ENCODE measurements around the gene FUZ. TPM values are rescaled to one million over a fixed set of nuclear protein-coding genes. Genes with fewer than 3 reads are reported as not detected.

FUZ gene
- total and polyA plus RNA-seq, 2 of the 8 experiments (the other 6 are each of a cell fraction or from before 2014, with no cell fraction given), result 28.4 to 33.9 TPM

- WGBS, 2 experiments (ENCODE audit: extremely low coverage in 1 of 2, insufficient coverage in 1 of 2, insufficient read length in 1 of 2, insufficient replicate concordance in 2 of 2, low coverage in 1 of 2, low lambda C conversion rate in 2 of 2, missing lambda C conversion rate in 1 of 2), result 93% methylated on average over 14 of the region's 14 CpGs; no CpG with 5 or more reads in 1 of the 2 experiments
- Histone ChIP-seq H3K18ac (ENCODE audit: extremely low read depth, low read length) (no peak overlapping the region), H3K36me3 (ENCODE audit: control insufficient read depth in 2 of 4, insufficient read depth in 4 of 4, low read length in 3 of 4) (peaks cover 3 to 22% (median 11%) of the 10 kb centered on the region in 4 experiments; a peak in 5 of 8 replicates), H4K8ac (ENCODE audit: extremely low read depth, insufficient read depth, low read length) (no peak overlapping the region; the same call in 1 of the 2 replicates), H3K9ac (replicated peaks in 1 of 4; ENCODE audit: extremely low read depth in 1 of 4, low read depth in 3 of 4, low read length in 3 of 4) (no peak overlapping the region), H4K20me1 (replicated peaks in 1 of 2; ENCODE audit: control insufficient read depth in 1 of 2, insufficient read depth in 2 of 2, low read length in 2 of 2) (peaks cover 10 to 19% of the 10 kb centered on the region in 2 experiments), H3K14ac (ENCODE audit: insufficient read length) (no peak overlapping the region), H3K27me3 (replicated peaks in 1 of 4; ENCODE audit: control insufficient read depth in 3 of 4, extremely low read depth in 1 of 4, insufficient read depth in 3 of 4, low read length in 3 of 4) (no peaks in the 10 kb centered on the region), H2BK20ac (ENCODE audit: low read length) (no peak overlapping the region), H3K23me2 (ENCODE audit: low read depth, low read length) (no peaks in the 10 kb centered on the region), H2BK12ac (ENCODE audit: low read depth, low read length) (no peak overlapping the region), H4K5ac (ENCODE audit: insufficient read length, low read depth, low read length) (no peak overlapping the region), H3K23ac (ENCODE audit: insufficient read length) (no peak overlapping the region), H3K56ac (replicated peaks; ENCODE audit: insufficient read length, low read depth, low read length) (no peak overlapping the region), H2BK15ac (ENCODE audit: low read length) (no peak overlapping the region), H2BK5ac (ENCODE audit: low read depth, low read length) (no peak overlapping the region), H3K79me1 (ENCODE audit: low read depth, low read length) (peaks cover 16% of the 10 kb centered on the region), H3K4ac (replicated peaks; ENCODE audit: insufficient read length, low read depth, low read length) (no peak overlapping the region), H3K9me3 (ENCODE audit: insufficient read depth in 2 of 2, low read depth in 1 of 2, low read length in 1 of 2) (no peaks in the 10 kb centered on the region), H3K79me2 (ENCODE audit: control insufficient read depth in 1 of 2, insufficient read depth in 2 of 2, low read length in 2 of 2) (peaks cover 0 to 27% of the 10 kb centered on the region in 2 experiments; a peak in 3 of 4 replicates), H2AFZ (ENCODE audit: low read length) (no peak overlapping the region), H3K4me3 (ENCODE audit: extremely low read depth in 1 of 4, insufficient read depth in 2 of 4, low read depth in 3 of 4, low read length in 4 of 4) (no peak overlapping the region), H3K4me2 (ENCODE audit: insufficient read depth in 1 of 2, low read depth in 2 of 2, low read length in 2 of 2) (no peak overlapping the region), H2BK120ac (replicated peaks; ENCODE audit: low read depth, low read length) (no peak overlapping the region), H3K27ac (ENCODE audit: low read depth, low read length) (no peak overlapping the region), H4K91ac (replicated peaks; ENCODE audit: insufficient read length, low read length) (no peak overlapping the region), H2AK5ac (ENCODE audit: low read depth, low read length) (no peak overlapping the region), H3K4me1 (replicated peaks in 1 of 4; ENCODE audit: control insufficient read depth in 3 of 4, insufficient read depth in 4 of 4, low read length in 3 of 4) (no peaks in the 10 kb centered on the region)
- no peak for FAIRE-seq
- DNase-seq (ENCODE audit: low read depth in 1 of 2, low spot score in 2 of 2), result no peak
- CTCF ChIA-PET (ENCODE audit: partially characterized antibody), result no interaction called here
- POLR2A ChIA-PET (ENCODE audit: partially characterized antibody), result interaction anchor here (2.5 to 3.1 kb wide), 2 partner anchors 8 to 25 kb away, joined by 7 to 10 read pairs; no protein-coding TSS in a partner anchor
- TF ChIP-seq JUND (IDR thresholded peaks at IDR 0.05; ENCODE audit: low read length), result no peak
These were observed 13.9 kb upstream of the FUZ start for GRCh38 chr19:49827034-49827433.

Data from H1 (cell line).